ENCODE measurements around the gene IFT122. TPM values are rescaled to one million over a fixed set of nuclear protein-coding genes. Genes with fewer than 3 reads are reported as not detected.

IFT122 gene
- total RNA-seq, 6 experiments from 2014 or later = 7.1 to 16.8 (median 11.5) TPM

DNA sequence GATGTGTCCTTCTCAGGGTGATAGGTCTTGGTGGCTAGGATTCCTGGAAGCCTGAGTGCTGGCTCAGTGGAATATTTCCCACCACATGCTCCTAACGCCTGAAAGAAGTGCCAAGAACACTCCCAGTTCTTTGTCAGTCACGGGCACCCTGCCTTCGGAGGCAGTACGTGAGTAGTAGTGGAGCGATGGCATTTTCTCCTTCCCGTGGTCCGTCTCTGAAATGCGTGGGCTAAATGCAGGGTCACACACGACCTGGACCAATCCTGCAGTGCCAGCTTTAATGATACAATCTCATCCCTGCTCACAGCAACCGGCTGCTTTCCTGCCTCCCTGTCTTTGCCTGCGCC is 117.5 kb downstream of the IFT122 start:
- TF ChIP-seq POLR2A (IDR thresholded peaks at IDR 0.05) (no peak), CTCF (IDR thresholded peaks at IDR 0.05) (no peak)
- H3K27ac ChIP-seq = no peak overlapping the region
- H3K4me1 ChIP-seq = peaks cover 0 to 5% (median 0%) of the 10 kb centered on the region in 4 donors
- intact Hi-C loops (cut with DNase I) = no loop called here
- H3K4me3 ChIP-seq = no peak overlapping the region
- H3K27me3 ChIP-seq = no peaks in the 10 kb centered on the region
- ATAC-seq = no peak
- 68% methylated on average over 7 of the region's 11 CpGs for WGBS (ENCODE audit: insufficient coverage, low coverage, low lambda C conversion rate, missing lambda C conversion rate)
- H3K36me3 ChIP-seq = no peaks in the 10 kb centered on the region
- no peak for DNase-seq
- no peaks in the 10 kb centered on the region for H3K9me3 ChIP-seq

DNA sequence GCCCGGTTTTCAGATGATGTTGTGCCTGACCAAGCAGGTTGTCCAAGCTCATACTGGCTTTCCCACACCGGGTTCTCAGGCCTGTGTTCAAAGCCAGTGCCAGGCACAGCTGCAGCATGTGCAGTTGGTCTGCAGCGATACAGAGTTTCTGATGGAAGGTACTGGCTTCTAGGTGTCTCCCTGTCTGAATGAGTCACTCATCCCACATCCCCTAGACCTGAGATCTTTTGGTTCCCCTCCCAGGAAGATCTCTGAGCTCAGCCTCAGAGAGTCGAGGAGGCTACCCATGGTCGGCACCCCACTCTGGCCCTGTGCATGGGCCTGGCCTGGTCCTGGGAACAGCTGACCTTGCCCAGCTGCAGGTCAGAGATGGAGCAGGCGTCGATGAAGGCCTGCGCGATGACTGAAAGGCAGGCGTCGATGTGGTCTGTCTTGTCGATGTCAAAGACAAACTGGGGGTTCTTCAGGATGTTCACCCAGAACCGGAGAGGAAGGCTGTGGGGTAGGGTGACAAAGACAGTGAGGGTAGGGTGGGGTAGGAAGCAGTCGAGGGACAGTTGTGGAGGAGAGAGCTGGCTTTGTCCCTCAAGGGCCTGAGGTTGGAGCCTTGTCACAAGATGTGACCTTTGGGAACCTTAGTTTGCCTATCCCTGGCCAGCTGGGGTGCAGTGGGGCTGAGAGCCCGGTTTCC is 118.2 kb downstream of the IFT122 start:
- intact Hi-C loops (cut with DNase I) = no loop called here
- ATAC-seq = no peak
- 72% methylated on average over 11 of the region's 15 CpGs for WGBS (ENCODE audit: insufficient coverage, low coverage, low lambda C conversion rate, missing lambda C conversion rate)
- no peaks in the 10 kb centered on the region for H3K27me3 ChIP-seq
- TF ChIP-seq CTCF (IDR thresholded peaks at IDR 0.05) (no peak), POLR2A (IDR thresholded peaks at IDR 0.05) (no peak)
- no peaks in the 10 kb centered on the region for H3K9me3 ChIP-seq
- no peak overlapping the region for H3K27ac ChIP-seq
- no peak for DNase-seq
- H3K4me3 ChIP-seq = no peak overlapping the region
- peaks cover 0 to 5% (median 0%) of the 10 kb centered on the region in 4 donors for H3K4me1 ChIP-seq
- no peaks in the 10 kb centered on the region for H3K36me3 ChIP-seq

GRCh38 chr3:129558772-129559564 is 118.9 kb downstream of the IFT122 start:
- Histone ChIP-seq H3K27me3 (no peaks in the 10 kb centered on the region), H3K27ac (no peak overlapping the region), H3K4me3 (no peak overlapping the region), H3K36me3 (no peaks in the 10 kb centered on the region), H3K9me3 (no peaks in the 10 kb centered on the region), H3K4me1 (peaks cover 0 to under 1% (median 0%) of the 10 kb centered on the region in 4 donors)
- ATAC-seq (no peak), DNase-seq (no peak)
- WGBS (ENCODE audit: insufficient coverage, low coverage, low lambda C conversion rate, missing lambda C conversion rate) = 46% methylated on average over 2 of the region's 11 CpGs
- intact Hi-C loops (cut with DNase I) = no loop called here
- no peak for TF ChIP-seq POLR2A (IDR thresholded peaks at IDR 0.05)
- no peak for TF ChIP-seq CTCF (IDR thresholded peaks at IDR 0.05)

- intact Hi-C loops (cut with DNase I) = no loop called here
- ATAC-seq (no peak), DNase-seq (no peak)
- Histone ChIP-seq H3K36me3 (no peaks in the 10 kb centered on the region), H3K27me3 (no peaks in the 10 kb centered on the region), H3K27ac (no peak overlapping the region), H3K9me3 (no peaks in the 10 kb centered on the region), H3K4me3 (no peak overlapping the region), H3K4me1 (no peaks in the 10 kb centered on the region)
- TF ChIP-seq CTCF (IDR thresholded peaks at IDR 0.05) (no peak), POLR2A (IDR thresholded peaks at IDR 0.05) (no peak)
- WGBS (ENCODE audit: insufficient coverage, low coverage, low lambda C conversion rate, missing lambda C conversion rate) = no CpG with 5 or more reads among the region's 20 CpGs
These were observed 119.6 kb downstream of the IFT122 start for GRCh38 chr3:129559565-129560079.

Measured in right lobe of liver (tissue), 6 donors.